Caco-2 (cell line): ENCODE results near the gene SLAMF1. TPM values are rescaled to one million over a fixed set of nuclear protein-coding genes. Genes with fewer than 3 reads are reported as not detected.

Experiments
- BruUV-seq: library from RNA; stranded (reverse); fragments of 400-500 nt; replicated peaks from 2 replicates; lab custom pipeline; 2021; lab: Mats Ljungman, UMichigan
- CTCF ChIA-PET: fragments of 300-600 bp; sonication (Branson Sonifier 250); formaldehyde crosslinking; loops from one replicate; lab custom pipeline; 2022; ENCODE audit warnings: antibody characterized with exemption; lab: Charles Lee
- POLR2A ChIA-PET: fragments of 300-600 bp; sonication (Branson Sonifier 250); formaldehyde crosslinking; loops from one replicate; lab custom pipeline; 2022; ENCODE audit warnings: antibody characterized with exemption; lab: Charles Lee
- DNase-seq, 2 experiments: peaks; one replicate each; pipeline versions ENCODE4 v3.0.0 to v3.0.0-alpha.2; 2020 to 2022
- H3K27me3 ChIP-seq: replicated peaks from 2 replicates; pipeline ENCODE4 v1.6.0; 2011; ENCODE audit warnings: low read length; ENCODE audit not compliant: control insufficient read depth, insufficient read depth
- H3K36me3 ChIP-seq: 2 replicates; pipeline ENCODE4 v1.5.1; 2011; ENCODE audit warnings: low read length; ENCODE audit not compliant: control insufficient read depth, insufficient read depth
- H3K4me1 ChIP-seq: fragments of 250-450 bp; sonication (Bioruptor Pico); 2 replicates; pipeline ENCODE4 v1.5.1; 2020; ENCODE audit warnings: mild to moderate bottlenecking
- H3K4me3 ChIP-seq: 2 replicates; pipeline ENCODE4 v1.5.1; 2011; ENCODE audit warnings: low read depth, mild to moderate bottlenecking, control low read depth, low read length
- H3K9me3 ChIP-seq: fragments of 250-450 bp; sonication (Bioruptor Pico); 2 replicates; pipeline ENCODE4 v1.5.1; 2020; ENCODE audit warnings: mild to moderate bottlenecking, moderate library complexity
- H3K27ac Mint-ChIP-seq: one replicate; pipeline ENCODE4 v1.8.0; 2022; ENCODE audit warnings: mixed read lengths; ENCODE audit not compliant: unreplicated experiment
- H3K27me3 Mint-ChIP-seq: one replicate; pipeline ENCODE4 v1.8.0; 2022; ENCODE audit warnings: mixed read lengths; ENCODE audit not compliant: insufficient read depth, unreplicated experiment
- H3K36me3 Mint-ChIP-seq: one replicate; pipeline ENCODE4 v1.8.0; 2022; ENCODE audit warnings: mild to moderate bottlenecking, mixed read lengths; ENCODE audit not compliant: insufficient read depth, unreplicated experiment
- H3K4me1 Mint-ChIP-seq: one replicate; pipeline ENCODE4 v1.8.0; 2022; ENCODE audit warnings: low read depth, mixed read lengths; ENCODE audit not compliant: unreplicated experiment
- H3K4me3 Mint-ChIP-seq: one replicate; pipeline ENCODE4 v1.8.0; 2022; ENCODE audit warnings: mild to moderate bottlenecking, moderate library complexity, mixed read lengths; ENCODE audit not compliant: unreplicated experiment
- H3K9me3 Mint-ChIP-seq: one replicate; pipeline ENCODE4 v1.8.0; 2022; ENCODE audit warnings: mixed read lengths; ENCODE audit not compliant: unreplicated experiment
- intact Hi-C: fragments of 100-400 bp; cut with micrococcal nuclease; formaldehyde crosslinking; loops from one replicate; pipeline ENCODE4 v1.10.0; 2022; ENCODE audit not compliant: unreplicated experiment
- total RNA-seq: library from RNA; stranded (reverse); gene quantifications from 2 replicates; pipeline ENCODE4 v1.2.3, GENCODE V29; 2022
- TF ChIP-seq, protein P1 (sequence below), 2 experiments: fragments of 200-600 bp in 1 of 2; IDR thresholded peaks; 1 replicate in 1 of 2; 2 replicates in 1 of 2; pipeline versions ENCODE4 v1.5.1 to v1.8.0; 2011 to 2022; ENCODE audit warnings: antibody characterized with exemption in 1 of 2, control low read depth in 1 of 2, inconsistent platforms in 1 of 2, low read depth in 1 of 2, low read length in 1 of 2, mild to moderate bottlenecking in 1 of 2, moderate library complexity in 1 of 2; ENCODE audit not compliant: insufficient read depth in 1 of 2, severe bottlenecking in 1 of 2, unreplicated experiment in 1 of 2

The SLAMF1 gene
- total RNA-seq, 1 experiment from 2014 or later = not detected

DNA sequence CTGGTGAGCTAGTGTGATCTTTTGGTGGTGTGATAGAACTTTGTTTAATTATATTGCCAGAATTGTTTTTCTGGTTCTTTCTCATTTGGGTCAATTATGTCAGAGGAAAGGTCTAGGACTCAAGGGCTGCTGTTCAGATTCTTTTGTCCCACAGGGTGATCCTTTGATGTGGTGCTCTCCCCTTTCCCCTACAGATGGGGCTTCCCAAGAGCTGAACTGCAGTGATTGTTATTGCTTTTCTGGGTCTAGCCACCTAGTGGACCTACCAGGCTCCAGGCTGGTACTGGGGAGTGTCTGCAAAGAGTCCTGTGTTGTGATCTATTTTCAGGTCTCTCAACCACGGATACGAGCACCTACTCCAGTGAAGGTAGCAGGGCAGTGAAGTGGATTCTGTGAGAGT lies 41.6 kb downstream of the SLAMF1 start:
- Mint-ChIP-seq H3K4me3 (no peak overlapping the region), H3K27ac (no peak overlapping the region), H3K27me3 (peaks cover 3% of the 10 kb centered on the region), H3K36me3 (no peaks in the 10 kb centered on the region), H3K4me1 (no peaks in the 10 kb centered on the region), H3K9me3 (peaks cover 25% of the 10 kb centered on the region)
- ChIA-PET POLR2A (no interaction called here), CTCF (no interaction called here)
- no peaks in the 10 kb centered on the region for H3K4me1 ChIP-seq
- intact Hi-C loops = no loop called here
- no TSS peak for BruUV-seq
- H3K36me3 ChIP-seq = no peaks in the 10 kb centered on the region
- no peaks in the 10 kb centered on the region for H3K27me3 ChIP-seq
- no peak for DNase-seq
- H3K9me3 ChIP-seq = peaks cover 11% of the 10 kb centered on the region
- H3K4me3 ChIP-seq = no peak overlapping the region
- TF ChIP-seq, protein P1, sequence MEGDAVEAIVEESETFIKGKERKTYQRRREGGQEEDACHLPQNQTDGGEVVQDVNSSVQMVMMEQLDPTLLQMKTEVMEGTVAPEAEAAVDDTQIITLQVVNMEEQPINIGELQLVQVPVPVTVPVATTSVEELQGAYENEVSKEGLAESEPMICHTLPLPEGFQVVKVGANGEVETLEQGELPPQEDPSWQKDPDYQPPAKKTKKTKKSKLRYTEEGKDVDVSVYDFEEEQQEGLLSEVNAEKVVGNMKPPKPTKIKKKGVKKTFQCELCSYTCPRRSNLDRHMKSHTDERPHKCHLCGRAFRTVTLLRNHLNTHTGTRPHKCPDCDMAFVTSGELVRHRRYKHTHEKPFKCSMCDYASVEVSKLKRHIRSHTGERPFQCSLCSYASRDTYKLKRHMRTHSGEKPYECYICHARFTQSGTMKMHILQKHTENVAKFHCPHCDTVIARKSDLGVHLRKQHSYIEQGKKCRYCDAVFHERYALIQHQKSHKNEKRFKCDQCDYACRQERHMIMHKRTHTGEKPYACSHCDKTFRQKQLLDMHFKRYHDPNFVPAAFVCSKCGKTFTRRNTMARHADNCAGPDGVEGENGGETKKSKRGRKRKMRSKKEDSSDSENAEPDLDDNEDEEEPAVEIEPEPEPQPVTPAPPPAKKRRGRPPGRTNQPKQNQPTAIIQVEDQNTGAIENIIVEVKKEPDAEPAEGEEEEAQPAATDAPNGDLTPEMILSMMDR (IDR thresholded peaks at IDR 0.05; ENCODE audit: insufficient read depth in 1 of 2, low read depth in 1 of 2, low read length in 1 of 2, severe bottlenecking in 1 of 2, unreplicated experiment in 1 of 2) = no peak

- intact Hi-C loops = no loop called here
Observed at GRCh38 chr1:160597705-160598104, 49.1 kb downstream of the SLAMF1 start.

DNA sequence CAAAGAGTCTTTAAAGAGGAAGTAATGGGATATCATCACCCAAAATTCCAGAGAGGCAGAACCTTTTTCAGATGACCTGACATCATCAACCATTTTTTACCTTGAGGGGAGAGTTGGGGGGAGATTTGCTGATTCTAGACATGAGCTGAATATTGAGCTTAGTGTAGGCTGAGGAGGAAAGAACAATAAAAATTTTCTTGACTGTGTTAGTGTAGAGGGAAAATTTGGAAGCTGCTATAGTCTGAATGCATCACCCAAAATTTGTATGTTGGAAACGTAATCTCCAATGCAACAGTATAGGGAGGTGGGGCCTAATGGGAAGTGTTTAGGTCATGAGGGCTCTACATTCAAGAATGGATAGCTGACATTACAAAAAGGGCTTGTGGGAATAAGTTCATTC lies 49.8 kb downstream of the SLAMF1 start:
- no peak overlapping the region for H3K27ac Mint-ChIP-seq
- no peaks in the 10 kb centered on the region for H3K36me3 ChIP-seq
- intact Hi-C loops = no loop called here
- CTCF ChIA-PET = interaction anchor here (0.6 kb wide), 1 partner anchor 555 kb away, joined by 4 read pairs; no protein-coding TSS in a partner anchor
- no peak overlapping the region for H3K4me3 ChIP-seq
- H3K9me3 ChIP-seq = peaks cover 11% of the 10 kb centered on the region
- H3K4me1 ChIP-seq = no peaks in the 10 kb centered on the region
- H3K27me3 Mint-ChIP-seq = peaks cover 4% of the 10 kb centered on the region
- no peaks in the 10 kb centered on the region for H3K4me1 Mint-ChIP-seq
- no peak overlapping the region for H3K4me3 Mint-ChIP-seq
- POLR2A ChIA-PET = no interaction called here
- no peaks in the 10 kb centered on the region for H3K36me3 Mint-ChIP-seq
- DNase-seq = no peak
- peaks cover 37% of the 10 kb centered on the region for H3K9me3 Mint-ChIP-seq
- TF ChIP-seq, protein P1 (IDR thresholded peaks at IDR 0.05; ENCODE audit: insufficient read depth in 1 of 2, low read depth in 1 of 2, low read length in 1 of 2, severe bottlenecking in 1 of 2, unreplicated experiment in 1 of 2) = no peak
- H3K27me3 ChIP-seq = no peaks in the 10 kb centered on the region
- no TSS peak for BruUV-seq

More at GRCh38 chr1:160597705-160598104, 49.1 kb downstream of the SLAMF1 start:
- Histone ChIP-seq H3K4me3 (no peak overlapping the region), H3K36me3 (no peaks in the 10 kb centered on the region), H3K4me1 (no peaks in the 10 kb centered on the region), H3K9me3 (peaks cover 11% of the 10 kb centered on the region), H3K27me3 (no peaks in the 10 kb centered on the region)
- Mint-ChIP-seq H3K27ac (no peak overlapping the region), H3K4me1 (no peaks in the 10 kb centered on the region), H3K4me3 (no peak overlapping the region), H3K9me3 (peaks cover 41% of the 10 kb centered on the region), H3K36me3 (no peaks in the 10 kb centered on the region), H3K27me3 (peaks cover 4% of the 10 kb centered on the region)
- ChIA-PET CTCF (interaction anchor here (0.6 to 0.7 kb wide), 2 partner anchors 305 to 555 kb away, joined by 4 to 6 read pairs; no protein-coding TSS in a partner anchor), POLR2A (no interaction called here)
- no peak for DNase-seq
- BruUV-seq = no TSS peak
- TF ChIP-seq, protein P1 (IDR thresholded peaks at IDR 0.05; ENCODE audit: insufficient read depth in 1 of 2, low read depth in 1 of 2, low read length in 1 of 2, severe bottlenecking in 1 of 2, unreplicated experiment in 1 of 2) = no peak
